Caco-2 (cell line): ENCODE data around the gene KLF16. TPM values are rescaled to one million over a fixed set of nuclear protein-coding genes. Genes with fewer than 3 reads are reported as not detected.

Source experiments
- BruUV-seq: library from RNA; stranded (reverse); fragments of 400-500 nt; replicated peaks from 2 replicates; lab custom pipeline; 2021; lab: Mats Ljungman, UMichigan
- CTCF ChIA-PET: fragments of 300-600 bp; sonication (Branson Sonifier 250); formaldehyde crosslinking; loops from one replicate; lab custom pipeline; 2022; ENCODE audit warnings: antibody characterized with exemption; lab: Charles Lee
- POLR2A ChIA-PET: fragments of 300-600 bp; sonication (Branson Sonifier 250); formaldehyde crosslinking; loops from one replicate; lab custom pipeline; 2022; ENCODE audit warnings: antibody characterized with exemption; lab: Charles Lee
- DNase-seq, 2 experiments: peaks; one replicate each; pipeline versions ENCODE4 v3.0.0 to v3.0.0-alpha.2; 2020 to 2022
- H3K27me3 ChIP-seq: replicated peaks from 2 replicates; pipeline ENCODE4 v1.6.0; 2011; ENCODE audit warnings: low read length; ENCODE audit not compliant: control insufficient read depth, insufficient read depth
- H3K36me3 ChIP-seq: 2 replicates; pipeline ENCODE4 v1.5.1; 2011; ENCODE audit warnings: low read length; ENCODE audit not compliant: control insufficient read depth, insufficient read depth
- H3K4me1 ChIP-seq: fragments of 250-450 bp; sonication (Bioruptor Pico); 2 replicates; pipeline ENCODE4 v1.5.1; 2020; ENCODE audit warnings: mild to moderate bottlenecking
- H3K4me3 ChIP-seq: 2 replicates; pipeline ENCODE4 v1.5.1; 2011; ENCODE audit warnings: low read depth, mild to moderate bottlenecking, control low read depth, low read length
- H3K9me3 ChIP-seq: fragments of 250-450 bp; sonication (Bioruptor Pico); 2 replicates; pipeline ENCODE4 v1.5.1; 2020; ENCODE audit warnings: mild to moderate bottlenecking, moderate library complexity
- H3K27ac Mint-ChIP-seq: one replicate; pipeline ENCODE4 v1.8.0; 2022; ENCODE audit warnings: mixed read lengths; ENCODE audit not compliant: unreplicated experiment
- H3K27me3 Mint-ChIP-seq: one replicate; pipeline ENCODE4 v1.8.0; 2022; ENCODE audit warnings: mixed read lengths; ENCODE audit not compliant: insufficient read depth, unreplicated experiment
- H3K36me3 Mint-ChIP-seq: one replicate; pipeline ENCODE4 v1.8.0; 2022; ENCODE audit warnings: mild to moderate bottlenecking, mixed read lengths; ENCODE audit not compliant: insufficient read depth, unreplicated experiment
- H3K4me1 Mint-ChIP-seq: one replicate; pipeline ENCODE4 v1.8.0; 2022; ENCODE audit warnings: low read depth, mixed read lengths; ENCODE audit not compliant: unreplicated experiment
- H3K4me3 Mint-ChIP-seq: one replicate; pipeline ENCODE4 v1.8.0; 2022; ENCODE audit warnings: mild to moderate bottlenecking, moderate library complexity, mixed read lengths; ENCODE audit not compliant: unreplicated experiment
- H3K9me3 Mint-ChIP-seq: one replicate; pipeline ENCODE4 v1.8.0; 2022; ENCODE audit warnings: mixed read lengths; ENCODE audit not compliant: unreplicated experiment
- intact Hi-C: fragments of 100-400 bp; cut with micrococcal nuclease; formaldehyde crosslinking; loops from one replicate; pipeline ENCODE4 v1.10.0; 2022; ENCODE audit not compliant: unreplicated experiment
- total RNA-seq: library from RNA; stranded (reverse); gene quantifications from 2 replicates; pipeline ENCODE4 v1.2.3, GENCODE V29; 2022
- TF ChIP-seq, protein P1 (sequence below), 2 experiments: fragments of 200-600 bp in 1 of 2; IDR thresholded peaks; 1 replicate in 1 of 2; 2 replicates in 1 of 2; pipeline versions ENCODE4 v1.5.1 to v1.8.0; 2011 to 2022; ENCODE audit warnings: antibody characterized with exemption in 1 of 2, control low read depth in 1 of 2, inconsistent platforms in 1 of 2, low read depth in 1 of 2, low read length in 1 of 2, mild to moderate bottlenecking in 1 of 2, moderate library complexity in 1 of 2; ENCODE audit not compliant: insufficient read depth in 1 of 2, severe bottlenecking in 1 of 2, unreplicated experiment in 1 of 2

Gene KLF16
- total RNA-seq, 1 experiment from 2014 or later: 26.8 TPM

DNA sequence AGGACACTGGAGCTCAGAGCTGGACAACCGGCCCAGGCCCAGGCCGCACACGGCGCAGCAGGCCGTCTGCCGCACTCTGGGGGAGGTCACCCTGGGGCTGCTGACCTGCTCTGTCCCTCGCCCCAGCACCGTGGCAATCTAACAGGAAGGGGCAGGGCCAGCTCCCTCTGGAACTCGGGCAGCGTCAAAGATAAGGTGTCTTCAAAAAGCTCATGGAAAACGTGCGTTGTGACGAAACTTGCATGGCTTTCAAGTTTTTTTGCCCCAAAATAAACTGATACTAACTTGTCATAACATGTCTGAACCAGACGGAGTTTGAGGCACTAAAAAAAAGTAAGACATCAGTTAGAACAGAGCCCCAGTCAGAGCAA lies 39.1 kb downstream of the KLF16 start:
- H3K36me3 Mint-ChIP-seq: peaks cover 64% of the 10 kb centered on the region
- H3K4me3 Mint-ChIP-seq: no peak overlapping the region
- H3K4me3 ChIP-seq: no peak overlapping the region
- TF ChIP-seq, protein P1, sequence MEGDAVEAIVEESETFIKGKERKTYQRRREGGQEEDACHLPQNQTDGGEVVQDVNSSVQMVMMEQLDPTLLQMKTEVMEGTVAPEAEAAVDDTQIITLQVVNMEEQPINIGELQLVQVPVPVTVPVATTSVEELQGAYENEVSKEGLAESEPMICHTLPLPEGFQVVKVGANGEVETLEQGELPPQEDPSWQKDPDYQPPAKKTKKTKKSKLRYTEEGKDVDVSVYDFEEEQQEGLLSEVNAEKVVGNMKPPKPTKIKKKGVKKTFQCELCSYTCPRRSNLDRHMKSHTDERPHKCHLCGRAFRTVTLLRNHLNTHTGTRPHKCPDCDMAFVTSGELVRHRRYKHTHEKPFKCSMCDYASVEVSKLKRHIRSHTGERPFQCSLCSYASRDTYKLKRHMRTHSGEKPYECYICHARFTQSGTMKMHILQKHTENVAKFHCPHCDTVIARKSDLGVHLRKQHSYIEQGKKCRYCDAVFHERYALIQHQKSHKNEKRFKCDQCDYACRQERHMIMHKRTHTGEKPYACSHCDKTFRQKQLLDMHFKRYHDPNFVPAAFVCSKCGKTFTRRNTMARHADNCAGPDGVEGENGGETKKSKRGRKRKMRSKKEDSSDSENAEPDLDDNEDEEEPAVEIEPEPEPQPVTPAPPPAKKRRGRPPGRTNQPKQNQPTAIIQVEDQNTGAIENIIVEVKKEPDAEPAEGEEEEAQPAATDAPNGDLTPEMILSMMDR (IDR thresholded peaks at IDR 0.05; ENCODE audit: insufficient read depth in 1 of 2, low read depth in 1 of 2, low read length in 1 of 2, severe bottlenecking in 1 of 2, unreplicated experiment in 1 of 2): no peak
- no peaks in the 10 kb centered on the region for H3K4me1 Mint-ChIP-seq
- no peaks in the 10 kb centered on the region for H3K27me3 Mint-ChIP-seq
- no peaks in the 10 kb centered on the region for H3K27me3 ChIP-seq
- H3K36me3 ChIP-seq: no peaks in the 10 kb centered on the region; the same call in 1 of the 2 replicates
- ChIA-PET POLR2A (no interaction called here), CTCF (no interaction called here)
- DNase-seq: no peak
- H3K27ac Mint-ChIP-seq: no peak overlapping the region
- no peaks in the 10 kb centered on the region for H3K9me3 Mint-ChIP-seq
- H3K9me3 ChIP-seq: no peaks in the 10 kb centered on the region
- no peaks in the 10 kb centered on the region for H3K4me1 ChIP-seq
- BruUV-seq: no TSS peak
- intact Hi-C loops: no loop called here

DNA sequence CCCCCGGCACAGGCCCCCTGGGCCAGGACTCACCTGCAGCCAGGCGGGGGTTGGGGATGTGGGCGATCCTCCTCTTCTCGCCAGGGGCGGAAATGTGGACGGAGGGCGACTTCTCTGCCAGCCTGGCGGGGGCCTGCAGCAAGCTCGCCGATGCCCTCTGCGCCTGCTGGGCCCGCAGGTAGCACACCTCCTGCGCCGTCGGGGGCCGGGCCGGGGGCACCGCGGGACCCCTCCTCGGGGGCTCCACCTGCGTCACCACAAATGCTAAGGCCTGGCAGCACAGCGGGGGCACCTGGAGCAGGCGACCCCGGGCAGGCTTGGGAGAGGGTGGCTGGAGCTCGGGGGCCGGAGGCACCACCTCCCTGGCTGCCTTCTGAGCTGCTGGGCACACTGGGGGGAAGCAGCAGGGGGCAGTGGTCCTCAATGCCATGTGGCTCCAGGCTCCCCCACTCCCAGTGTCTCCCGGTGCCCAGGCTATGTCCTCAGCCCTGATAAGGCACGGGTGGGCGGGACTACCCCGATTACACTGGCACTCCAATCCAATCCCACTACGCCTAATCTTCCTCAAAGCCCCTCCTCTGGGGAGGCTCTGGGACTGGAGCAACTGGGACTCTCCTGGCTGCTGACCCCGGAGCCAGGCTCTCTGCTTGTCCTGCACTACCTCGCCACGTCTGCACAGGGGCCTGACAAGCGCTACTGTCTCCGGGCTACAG lies 39.7 kb downstream of the KLF16 start:
- CTCF ChIA-PET: no interaction called here
- intact Hi-C loops: no loop called here
- BruUV-seq: no TSS peak

DNA sequence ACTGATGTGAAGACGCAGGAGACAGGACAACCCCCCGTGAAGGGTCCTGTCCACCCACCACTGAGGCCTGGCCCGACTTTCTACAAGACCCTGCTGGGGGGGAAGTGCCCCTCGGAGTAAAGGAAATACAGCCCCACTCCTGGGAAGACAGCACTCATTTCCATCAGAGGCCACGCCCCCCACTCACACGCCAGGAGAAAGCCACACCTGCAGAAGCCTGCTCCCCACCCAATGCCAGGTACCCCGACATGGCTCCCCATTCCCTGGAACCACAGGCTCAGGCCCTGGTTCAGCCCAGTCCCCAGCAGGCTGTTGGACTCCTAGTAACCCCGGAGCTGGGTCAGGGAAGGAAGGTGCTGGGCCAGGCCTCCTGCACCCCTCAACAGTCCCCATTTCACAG lies 40.4 kb downstream of the KLF16 start:
- no peak overlapping the region for H3K4me3 Mint-ChIP-seq
- TF ChIP-seq, protein P1 (IDR thresholded peaks at IDR 0.05; ENCODE audit: insufficient read depth in 1 of 2, low read depth in 1 of 2, low read length in 1 of 2, severe bottlenecking in 1 of 2, unreplicated experiment in 1 of 2): no peak
- H3K4me1 Mint-ChIP-seq: no peaks in the 10 kb centered on the region
- H3K27ac Mint-ChIP-seq: no peak overlapping the region
- intact Hi-C loops: no loop called here
- no peaks in the 10 kb centered on the region for H3K27me3 Mint-ChIP-seq
- peaks cover 58% of the 10 kb centered on the region for H3K36me3 Mint-ChIP-seq
- Histone ChIP-seq H3K4me1 (no peaks in the 10 kb centered on the region), H3K9me3 (no peaks in the 10 kb centered on the region), H3K4me3 (no peak overlapping the region), H3K36me3 (no peaks in the 10 kb centered on the region; the same call in 1 of the 2 replicates), H3K27me3 (no peaks in the 10 kb centered on the region)
- BruUV-seq: no TSS peak
- H3K9me3 Mint-ChIP-seq: no peaks in the 10 kb centered on the region
- ChIA-PET CTCF (no interaction called here), POLR2A (no interaction called here)
- no peak for DNase-seq

More for the DNA sequence above, 39.7 kb downstream of the KLF16 start:
- Histone ChIP-seq H3K4me1 (no peaks in the 10 kb centered on the region), H3K9me3 (no peaks in the 10 kb centered on the region), H3K36me3 (no peaks in the 10 kb centered on the region; the same call in 1 of the 2 replicates), H3K27me3 (no peaks in the 10 kb centered on the region), H3K4me3 (no peak overlapping the region)
- Mint-ChIP-seq H3K9me3 (no peaks in the 10 kb centered on the region), H3K27me3 (no peaks in the 10 kb centered on the region), H3K4me3 (no peak overlapping the region), H3K4me1 (no peaks in the 10 kb centered on the region), H3K36me3 (peaks cover 61% of the 10 kb centered on the region), H3K27ac (no peak overlapping the region)
- POLR2A ChIA-PET: no interaction called here
- no peak for DNase-seq
- TF ChIP-seq, protein P1 (IDR thresholded peaks at IDR 0.05; ENCODE audit: insufficient read depth in 1 of 2, low read depth in 1 of 2, low read length in 1 of 2, severe bottlenecking in 1 of 2, unreplicated experiment in 1 of 2): no peak
